NCI-H1417 treated with DMSO at 0.1 percent for 48 hours (cell line): Measurements from ENCODE around the gene ZNF581.

ENCODE experiments used
- DNase-seq: peaks from one replicate; lab custom pipeline; 2025; lab: John Stamatoyannopoulos, UW

ZNF581 gene

GRCh38 chr19:55666343-55667005 is 23.0 kb downstream of the ZNF581 start:
- no peak for DNase-seq

- DNase-seq, result no peak
These were observed 23.5 kb downstream of the ZNF581 start for GRCh38 chr19:55667006-55667381.

GRCh38 chr19:55667511-55667910 is 24.1 kb downstream of the ZNF581 start:
- no peak for DNase-seq

GRCh38 chr19:55667958-55668357 is 24.5 kb downstream of the ZNF581 start:
- DNase-seq, result no peak

GRCh38 chr19:55668603-55669348 is 25.3 kb downstream of the ZNF581 start:
- no peak for DNase-seq

GRCh38 chr19:55669418-55670279 is 26.2 kb downstream of the ZNF581 start:
- DNase-seq, result no peak

- DNase-seq, result no peak
These were observed 27.0 kb downstream of the ZNF581 start for GRCh38 chr19:55670280-55671053.

- DNase-seq, result no peak
These were observed 27.6 kb downstream of the ZNF581 start for GRCh38 chr19:55671054-55671378.

- DNase-seq, result no peak
These were observed 29.0 kb downstream of the ZNF581 start for GRCh38 chr19:55672418-55672817.

GRCh38 chr19:55673465-55673864 is 30.0 kb downstream of the ZNF581 start:
- DNase-seq, result no peak

GRCh38 chr19:55673889-55674288 is 30.4 kb downstream of the ZNF581 start:
- DNase-seq, result no peak

- DNase-seq, result no peak
These were observed 31.0 kb downstream of the ZNF581 start for GRCh38 chr19:55674459-55674840.

- DNase-seq, result peak; percentile 54
These were observed 31.6 kb downstream of the ZNF581 start, which contains the start of gene EPN1 for GRCh38 chr19:55674841-55675660. Gene EPN1 (plus strand): TSS chr19:55675226. CDS start chr19:55678628, 3,402 bp downstream.

- DNase-seq, result no peak
These were observed 32.4 kb downstream of the ZNF581 start for GRCh38 chr19:55675661-55676354.

GRCh38 chr19:55676383-55676782 is 32.9 kb downstream of the ZNF581 start:
- DNase-seq, result no peak

- no peak for DNase-seq
These were observed 33.5 kb downstream of the ZNF581 start for GRCh38 chr19:55676889-55677505.

- DNase-seq, result no peak
These were observed 34.2 kb downstream of the ZNF581 start for GRCh38 chr19:55677572-55678028.

GRCh38 chr19:55678121-55678671 is 34.7 kb downstream of the ZNF581 start:
- no peak for DNase-seq
